HG02973 (cell line): Measurements from ENCODE around the gene FXYD6.

Experiments used
- ATAC-seq: cut with Tn5 transposase; IDR thresholded peaks from one replicate; pipeline ENCODE4 v1.9.1; 2021; ENCODE audit warnings: moderate library complexity; ENCODE audit not compliant: unreplicated experiment

The FXYD6 gene

GRCh38 chr11:117796456-117796871, 80.0 kb downstream of the FXYD6 start:
- no peak for ATAC-seq

DNA sequence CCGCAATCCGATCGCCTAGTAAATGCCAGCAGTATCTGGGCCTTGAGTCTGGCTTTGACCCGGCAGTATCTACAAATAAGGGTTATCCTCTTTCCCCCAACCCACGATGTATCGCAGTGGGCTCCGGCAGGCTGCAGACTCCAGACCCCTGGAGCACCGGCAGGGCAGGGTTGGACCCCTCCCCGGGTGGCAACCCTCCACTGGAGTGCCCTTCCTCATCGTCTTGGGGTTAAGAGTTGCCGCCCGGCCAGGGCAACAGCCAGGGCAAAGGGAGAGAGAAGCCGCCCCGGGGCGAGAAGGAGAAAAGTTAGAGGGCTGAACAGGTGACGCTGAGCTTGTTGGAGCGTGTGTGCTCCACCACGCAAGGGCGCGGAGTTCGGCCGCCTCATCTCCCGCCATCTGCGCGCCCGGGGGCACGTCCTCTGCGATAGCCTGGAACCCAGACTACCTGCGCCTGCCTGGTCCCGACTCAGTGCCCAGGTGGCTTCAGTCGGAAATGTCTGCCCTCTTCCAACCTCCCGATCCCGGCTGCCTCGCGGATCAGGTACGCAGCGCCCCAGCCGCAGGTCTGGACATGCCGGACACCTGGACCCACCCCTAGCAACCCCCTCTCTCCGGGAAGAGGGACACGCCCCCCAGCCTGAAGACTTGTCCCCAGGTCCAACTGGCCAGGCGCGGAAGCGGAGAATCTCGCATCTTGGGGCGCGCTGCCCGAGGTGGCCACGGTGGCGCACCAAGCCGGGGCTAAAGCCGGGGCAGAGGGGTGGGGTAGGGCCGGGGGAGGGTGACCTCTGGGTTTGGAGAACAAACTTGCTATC, 80.6 kb downstream of the FXYD6 start:
- no peak for ATAC-seq

- no peak for ATAC-seq
Measured at GRCh38 chr11:117794772-117795629, 81.5 kb downstream of the FXYD6 start.

DNA sequence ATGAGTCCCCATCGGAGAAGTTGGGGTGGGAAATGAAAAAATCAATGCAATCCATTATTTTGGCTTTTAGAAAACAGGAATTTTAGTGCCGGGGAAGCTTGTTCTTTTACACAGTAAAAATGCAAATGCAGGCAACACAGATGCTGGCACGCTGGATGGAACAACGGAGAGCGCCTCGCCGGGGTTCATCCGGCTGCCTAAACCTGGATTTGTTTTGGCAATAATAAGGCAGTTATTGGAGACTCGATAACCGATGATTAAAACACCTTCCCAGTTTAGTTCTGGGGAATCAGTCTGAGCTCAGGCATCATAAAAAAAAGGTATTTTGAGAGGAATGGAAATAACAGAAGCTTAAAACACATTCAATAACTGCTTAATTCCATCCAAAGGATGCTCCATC, 82.3 kb downstream of the FXYD6 start:
- no peak for ATAC-seq

GRCh38 chr11:117793583-117793982, 82.9 kb downstream of the FXYD6 start:
- ATAC-seq: no peak

- ATAC-seq: no peak
Measured at GRCh38 chr11:117792992-117793391, 83.5 kb downstream of the FXYD6 start.

- no peak for ATAC-seq
Measured at GRCh38 chr11:117792241-117792640, 84.2 kb downstream of the FXYD6 start.

DNA sequence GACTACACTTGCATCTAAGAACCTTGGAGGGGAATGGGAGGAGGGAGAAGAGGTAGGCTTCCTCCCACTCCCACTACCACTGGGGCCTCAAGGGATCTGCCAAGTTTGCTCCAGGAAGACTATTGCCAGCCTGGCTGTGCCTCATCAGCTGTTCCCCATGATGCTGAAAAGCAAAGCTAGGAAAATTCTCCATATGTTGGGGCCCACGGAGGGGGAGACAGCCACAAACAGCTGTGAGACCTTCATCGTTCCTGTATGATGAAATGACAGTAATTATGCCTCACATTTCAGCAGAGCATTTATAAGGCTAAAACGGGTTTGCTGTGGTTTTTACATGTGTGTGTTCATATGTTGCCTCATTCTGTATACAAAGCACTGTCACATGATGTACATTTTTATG, 86.2 kb downstream of the FXYD6 start:
- ATAC-seq: no peak

- ATAC-seq: no peak
Measured at GRCh38 chr11:117789241-117789640, 87.2 kb downstream of the FXYD6 start.
